DOHH2 (cell line): Measurements from ENCODE around the gene SAMD4A.

Experiments used
- EZH2phosphoT487 ChIP-seq: fragments of 200-600 bp; sonication (generic); IDR thresholded peaks from 2 replicates; pipeline ENCODE4 v1.6.1; 2017; ENCODE audit warnings: borderline replicate concordance, mild to moderate bottlenecking, antibody characterized with exemption, low read length, moderate library complexity, mixed read lengths
- TF ChIP-seq, protein P1 (sequence below): fragments of 200-600 bp; sonication (generic); IDR thresholded peaks from one replicate; pipeline ENCODE4 v1.5.1; 2014; ENCODE audit warnings: antibody characterized with exemption, mild to moderate bottlenecking, low read depth, low read length; ENCODE audit not compliant: poor library complexity, severe bottlenecking

DNA sequence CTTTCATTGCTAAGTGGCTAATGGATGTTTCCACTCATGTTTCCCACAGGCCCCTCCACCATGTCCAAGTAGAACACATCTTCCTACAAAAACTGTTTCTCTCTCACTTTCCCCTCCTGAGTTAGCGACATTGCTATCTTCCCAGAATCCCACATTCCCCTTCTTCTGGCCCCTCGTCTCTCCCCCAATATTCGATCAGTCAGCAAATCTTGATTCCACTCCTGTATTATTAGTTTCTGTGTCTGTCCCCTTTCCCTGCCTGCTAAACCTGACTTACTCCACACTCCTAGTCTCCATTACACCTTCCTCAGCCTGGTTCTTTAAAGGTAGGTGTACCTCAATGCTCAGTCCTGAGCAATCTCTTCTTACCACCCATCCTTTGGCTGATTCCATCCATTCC lies 19.3 kb upstream of the SAMD4A start:
- TF ChIP-seq, protein P1, sequence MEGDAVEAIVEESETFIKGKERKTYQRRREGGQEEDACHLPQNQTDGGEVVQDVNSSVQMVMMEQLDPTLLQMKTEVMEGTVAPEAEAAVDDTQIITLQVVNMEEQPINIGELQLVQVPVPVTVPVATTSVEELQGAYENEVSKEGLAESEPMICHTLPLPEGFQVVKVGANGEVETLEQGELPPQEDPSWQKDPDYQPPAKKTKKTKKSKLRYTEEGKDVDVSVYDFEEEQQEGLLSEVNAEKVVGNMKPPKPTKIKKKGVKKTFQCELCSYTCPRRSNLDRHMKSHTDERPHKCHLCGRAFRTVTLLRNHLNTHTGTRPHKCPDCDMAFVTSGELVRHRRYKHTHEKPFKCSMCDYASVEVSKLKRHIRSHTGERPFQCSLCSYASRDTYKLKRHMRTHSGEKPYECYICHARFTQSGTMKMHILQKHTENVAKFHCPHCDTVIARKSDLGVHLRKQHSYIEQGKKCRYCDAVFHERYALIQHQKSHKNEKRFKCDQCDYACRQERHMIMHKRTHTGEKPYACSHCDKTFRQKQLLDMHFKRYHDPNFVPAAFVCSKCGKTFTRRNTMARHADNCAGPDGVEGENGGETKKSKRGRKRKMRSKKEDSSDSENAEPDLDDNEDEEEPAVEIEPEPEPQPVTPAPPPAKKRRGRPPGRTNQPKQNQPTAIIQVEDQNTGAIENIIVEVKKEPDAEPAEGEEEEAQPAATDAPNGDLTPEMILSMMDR, result no peak
- no peak for TF ChIP-seq EZH2phosphoT487
